IPS-20b (cell line): ENCODE results near the gene HNRNPA1.
A peak's percentile ranks its signal among the peaks of the same experiment; 100 is the strongest.

Experiments
- H3K27ac ChIP-seq: one replicate; pipeline ENCODE4 v1.5.1; 2013; ENCODE audit warnings: low read length
- H3K27me3 ChIP-seq: 2 replicates; pipeline ENCODE4 v1.6.1; 2013; ENCODE audit warnings: mild to moderate bottlenecking, low read length, inconsistent platforms; ENCODE audit not compliant: insufficient read depth
- H3K36me3 ChIP-seq: 2 replicates; pipeline ENCODE4 v1.6.1; 2013; ENCODE audit warnings: low read depth, mild to moderate bottlenecking, inconsistent platforms, low read length, moderate library complexity; ENCODE audit not compliant: insufficient read depth
- H3K4me1 ChIP-seq: 2 replicates; pipeline ENCODE4 v1.6.1; 2013; ENCODE audit warnings: mild to moderate bottlenecking, control low read depth, inconsistent platforms, low read length, moderate library complexity; ENCODE audit not compliant: insufficient read depth
- H3K4me3 ChIP-seq: 2 replicates; pipeline ENCODE4 v1.5.1; 2013; ENCODE audit warnings: mild to moderate bottlenecking, low read length, inconsistent platforms
- H3K9ac ChIP-seq: 2 replicates; pipeline ENCODE4 v1.6.1; 2013; ENCODE audit warnings: low read depth, mild to moderate bottlenecking, inconsistent platforms, low read length, moderate library complexity
- H3K9me3 ChIP-seq: 2 replicates; pipeline ENCODE4 v1.6.1; 2013; ENCODE audit warnings: mild to moderate bottlenecking, low read depth, low read length, inconsistent platforms; ENCODE audit not compliant: insufficient read depth

The HNRNPA1 gene

DNA sequence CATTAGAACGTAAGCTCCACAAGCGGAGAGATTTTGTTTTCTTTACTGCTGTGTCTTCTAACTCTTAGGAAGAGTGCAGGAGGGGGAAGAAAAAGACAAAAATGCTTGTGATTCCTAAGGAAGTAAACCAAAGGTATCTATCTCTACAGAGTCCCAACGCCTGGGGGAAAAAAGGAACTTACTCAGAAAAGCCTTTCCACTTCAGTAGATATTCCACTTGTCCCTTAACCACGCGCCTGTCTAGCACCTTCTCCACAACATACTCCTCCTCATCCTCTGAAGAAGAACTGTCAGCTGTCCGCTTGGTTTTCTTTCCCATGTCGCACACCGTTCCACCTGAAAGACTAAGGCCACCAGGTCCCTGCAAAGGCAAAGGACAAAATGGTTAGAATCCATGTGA is 23.2 kb upstream of the HNRNPA1 start:
- H3K36me3 ChIP-seq = peaks cover 50% of the 10 kb centered on the region
- H3K27me3 ChIP-seq = no peaks in the 10 kb centered on the region
- peaks cover 30% of the 10 kb centered on the region for H3K4me1 ChIP-seq
- no peaks in the 10 kb centered on the region for H3K9me3 ChIP-seq
- peak overlapping the region; percentile 96 for H3K27ac ChIP-seq
- peak overlapping the region; percentile 86; the same call in 1 of the 2 replicates for H3K9ac ChIP-seq
- peak overlapping the region; percentile 28; the same call in 1 of the 2 replicates for H3K4me3 ChIP-seq

DNA sequence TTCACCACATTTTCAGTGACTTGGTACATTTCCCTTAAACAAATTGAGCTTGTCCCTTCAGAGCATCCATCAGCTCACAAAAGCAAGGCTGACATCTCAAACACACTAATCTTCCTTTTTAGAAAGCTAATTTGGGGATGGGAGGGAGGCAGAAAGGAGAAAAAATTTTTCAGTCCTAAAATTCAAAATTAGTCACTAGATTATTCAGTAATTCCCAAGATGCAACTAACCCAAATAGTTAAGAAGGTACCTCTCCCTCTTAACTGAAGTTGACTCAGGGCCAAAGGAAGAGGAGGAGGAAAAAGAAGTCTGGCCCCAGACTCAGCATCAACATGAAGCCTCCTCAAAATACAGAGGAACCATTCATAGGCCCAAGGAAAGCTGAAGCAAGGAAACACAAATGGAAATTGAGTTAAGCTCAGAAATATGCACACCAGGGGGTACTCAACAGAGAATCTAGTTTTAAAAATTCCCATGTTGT is 22.3 kb upstream of the HNRNPA1 start:
- H3K9ac ChIP-seq = peak overlapping the region; percentile 86; the same call in 1 of the 2 replicates
- peak overlapping the region; percentile 70 for H3K4me3 ChIP-seq

GRCh38 chr12:54259194-54260011 is 21.1 kb upstream of the HNRNPA1 start:
- Histone ChIP-seq H3K9ac (peak overlapping the region; percentile 86), H3K27me3 (no peaks in the 10 kb centered on the region), H3K36me3 (peaks cover 30% of the 10 kb centered on the region), H3K9me3 (no peaks in the 10 kb centered on the region), H3K4me1 (peaks cover 35% of the 10 kb centered on the region), H3K27ac (peak overlapping the region; percentile 96), H3K4me3 (peak overlapping the region; percentile 70)

More for the DNA sequence above, 22.3 kb upstream of the HNRNPA1 start:
- Histone ChIP-seq H3K4me1 (peaks cover 35% of the 10 kb centered on the region), H3K27me3 (no peaks in the 10 kb centered on the region), H3K36me3 (peaks cover 42% of the 10 kb centered on the region), H3K27ac (peak overlapping the region; percentile 96), H3K9me3 (no peaks in the 10 kb centered on the region)

GRCh38 chr12:54261815-54262402 is 18.6 kb upstream of the HNRNPA1 start:
- Histone ChIP-seq H3K4me1 (peaks cover 35% of the 10 kb centered on the region), H3K27me3 (no peaks in the 10 kb centered on the region), H3K27ac (peak overlapping the region; percentile 39), H3K9ac (peak overlapping the region; percentile 7; the same call in 1 of the 2 replicates), H3K9me3 (no peaks in the 10 kb centered on the region), H3K4me3 (no peak overlapping the region), H3K36me3 (peaks cover 9% of the 10 kb centered on the region)

DNA sequence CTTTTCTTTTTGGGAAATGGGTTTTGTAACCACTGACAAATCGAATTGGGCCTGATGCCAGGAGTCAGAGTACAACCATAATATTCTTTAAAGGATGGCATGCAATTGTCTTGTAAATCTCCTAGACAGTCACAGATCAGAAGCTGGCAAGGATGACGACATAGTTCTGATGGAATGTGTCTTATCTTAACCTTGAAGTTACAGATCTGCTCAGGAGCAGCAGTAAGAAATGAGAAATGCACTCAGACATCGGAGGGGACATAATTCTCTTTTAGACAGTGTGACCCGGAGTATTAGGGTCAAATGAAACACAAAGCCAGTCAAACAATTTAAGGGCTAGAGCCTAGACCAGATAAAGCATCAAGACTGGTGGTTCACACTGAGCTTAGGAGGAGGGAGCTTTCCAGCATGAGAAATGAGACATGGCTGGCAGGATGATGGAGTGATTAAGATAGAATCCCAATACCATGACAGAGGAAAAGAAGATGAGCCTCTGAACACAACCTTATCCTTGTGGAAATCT is 18.1 kb upstream of the HNRNPA1 start:
- Histone ChIP-seq H3K9ac (peak overlapping the region; percentile 7; the same call in 1 of the 2 replicates), H3K36me3 (peaks cover 3% of the 10 kb centered on the region), H3K27me3 (no peaks in the 10 kb centered on the region), H3K9me3 (no peaks in the 10 kb centered on the region), H3K27ac (peak overlapping the region; percentile 39), H3K4me1 (peaks cover 30% of the 10 kb centered on the region), H3K4me3 (no peak overlapping the region)

DNA sequence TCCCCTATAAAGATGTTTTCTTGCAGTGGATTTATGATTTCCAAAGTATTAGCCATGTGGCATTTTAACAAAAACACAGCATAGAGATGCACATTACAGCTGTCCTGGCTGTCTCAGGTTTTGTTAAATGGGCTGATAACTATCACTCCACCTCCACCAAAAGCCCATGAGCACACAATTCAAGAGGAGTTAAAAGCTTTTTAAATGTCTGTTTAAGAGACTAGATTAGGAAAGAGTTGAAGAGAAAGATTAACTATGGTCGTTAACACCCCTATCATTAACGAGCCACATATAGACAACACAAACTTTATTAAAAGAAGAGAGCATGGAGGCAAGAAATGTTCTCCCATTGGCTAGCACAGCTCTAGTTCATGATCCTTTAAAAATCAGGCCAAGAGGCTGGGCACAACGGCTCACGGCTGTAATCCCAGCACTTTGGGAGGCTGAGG is 15.1 kb upstream of the HNRNPA1 start:
- Histone ChIP-seq H3K27me3 (no peaks in the 10 kb centered on the region), H3K4me3 (no peak overlapping the region), H3K9me3 (no peaks in the 10 kb centered on the region), H3K4me1 (peaks cover 15% of the 10 kb centered on the region), H3K27ac (no peak overlapping the region), H3K9ac (no peak overlapping the region), H3K36me3 (0 out of 2 replicates have a peak, but pooled peaks cover 2% of the 10 kb centered on the region)

DNA sequence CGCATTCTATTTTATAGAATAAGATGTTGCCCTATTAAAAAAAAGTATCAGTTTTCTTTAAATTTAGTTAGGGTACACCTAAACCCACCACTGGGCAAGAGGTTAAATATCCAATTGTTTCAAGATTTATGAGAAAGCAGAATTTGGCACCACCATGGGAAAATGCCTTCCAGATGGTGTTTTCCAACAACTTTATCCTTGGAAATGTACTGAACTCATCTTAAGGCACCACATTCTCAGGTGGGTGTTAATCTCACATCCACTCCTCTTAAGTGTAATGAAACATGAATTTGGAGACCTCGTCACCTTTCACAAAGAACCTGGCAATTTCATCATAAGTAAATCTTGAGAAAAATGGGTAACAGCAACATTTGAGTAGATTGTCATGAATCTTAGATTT is 13.7 kb upstream of the HNRNPA1 start:
- Histone ChIP-seq H3K36me3 (peaks cover 2% of the 10 kb centered on the region; the same call in 1 of the 2 replicates), H3K27ac (no peak overlapping the region), H3K9ac (no peak overlapping the region), H3K4me1 (peaks cover 10% of the 10 kb centered on the region), H3K9me3 (no peaks in the 10 kb centered on the region), H3K4me3 (no peak overlapping the region), H3K27me3 (no peaks in the 10 kb centered on the region)

DNA sequence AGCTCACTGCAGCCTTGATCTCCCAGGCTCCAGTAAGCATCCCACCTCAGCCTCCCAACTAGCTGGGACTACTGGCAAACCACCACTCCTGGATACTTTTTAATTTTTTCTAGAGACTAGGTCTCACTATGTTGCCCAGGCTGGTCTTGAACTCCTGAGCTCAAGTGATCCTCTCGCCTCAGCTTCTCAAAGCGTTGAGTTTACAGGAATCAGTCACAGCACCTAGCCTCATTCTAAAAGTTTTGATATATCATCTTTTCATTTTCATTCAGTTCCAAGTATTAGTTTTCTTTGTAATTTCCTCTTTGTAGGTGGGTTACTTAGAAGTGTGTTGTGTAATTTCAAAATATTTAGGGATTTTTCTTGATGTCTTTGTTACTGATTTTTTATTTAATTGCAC is 10.2 kb upstream of the HNRNPA1 start:
- Histone ChIP-seq H3K36me3 (peaks cover 28% of the 10 kb centered on the region), H3K4me3 (no peak overlapping the region), H3K4me1 (no peaks in the 10 kb centered on the region), H3K27ac (no peak overlapping the region), H3K27me3 (no peaks in the 10 kb centered on the region), H3K9me3 (no peaks in the 10 kb centered on the region), H3K9ac (no peak overlapping the region)

- no peak overlapping the region for H3K9ac ChIP-seq
- no peaks in the 10 kb centered on the region for H3K9me3 ChIP-seq
- no peaks in the 10 kb centered on the region for H3K4me1 ChIP-seq
- H3K27ac ChIP-seq = no peak overlapping the region
- no peaks in the 10 kb centered on the region for H3K27me3 ChIP-seq
- no peak overlapping the region for H3K4me3 ChIP-seq
- peaks cover 37% of the 10 kb centered on the region for H3K36me3 ChIP-seq
These were observed 8.3 kb upstream of the HNRNPA1 start for GRCh38 chr12:54272214-54272613.

GRCh38 chr12:54273981-54274380 is 6.5 kb upstream of the HNRNPA1 start:
- no peak overlapping the region for H3K27ac ChIP-seq
- no peaks in the 10 kb centered on the region for H3K9me3 ChIP-seq
- no peak overlapping the region for H3K9ac ChIP-seq
- H3K27me3 ChIP-seq = no peaks in the 10 kb centered on the region
- H3K4me3 ChIP-seq = no peak overlapping the region
- peaks cover 11% of the 10 kb centered on the region for H3K4me1 ChIP-seq
- H3K36me3 ChIP-seq = peaks cover 47% of the 10 kb centered on the region

DNA sequence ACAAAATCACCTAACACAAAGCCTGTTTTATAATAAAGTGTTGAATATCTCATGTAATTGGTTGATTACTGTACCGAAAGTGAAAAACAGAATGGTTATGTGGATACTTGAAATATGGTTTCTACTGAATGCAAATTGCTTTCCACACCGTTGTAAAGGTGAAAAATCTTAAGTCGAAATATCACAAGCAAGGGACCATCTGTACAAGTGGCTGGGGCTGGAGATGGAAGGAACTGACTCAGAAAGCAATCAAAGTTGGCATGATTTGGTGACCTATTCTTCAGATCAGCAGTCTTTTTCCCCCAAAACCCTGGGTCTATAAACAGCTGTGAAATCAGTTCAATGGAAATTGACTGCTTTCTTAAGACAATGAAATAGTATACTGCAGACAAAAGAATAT is 4.2 kb upstream of the HNRNPA1 start:
- Histone ChIP-seq H3K9me3 (no peaks in the 10 kb centered on the region), H3K4me3 (no peak overlapping the region), H3K36me3 (peaks cover 54% of the 10 kb centered on the region), H3K9ac (peak overlapping the region; percentile 19; the same call in 1 of the 2 replicates), H3K27me3 (no peaks in the 10 kb centered on the region), H3K4me1 (peaks cover 11% of the 10 kb centered on the region), H3K27ac (no peak overlapping the region)
